ENCODE results near the gene THY1. TPM values are rescaled to one million over a fixed set of nuclear protein-coding genes. Genes with fewer than 3 reads are reported as not detected.
"Not testable (repeated sequence)": the region's sequence is repeated elsewhere in the genome, so short reads cannot be mapped to it uniquely, and the experiment has no call there.

THY1 gene
- total RNA-seq, 2 experiments from 2014 or later: 0.30 TPM; not detected in 1

DNA sequence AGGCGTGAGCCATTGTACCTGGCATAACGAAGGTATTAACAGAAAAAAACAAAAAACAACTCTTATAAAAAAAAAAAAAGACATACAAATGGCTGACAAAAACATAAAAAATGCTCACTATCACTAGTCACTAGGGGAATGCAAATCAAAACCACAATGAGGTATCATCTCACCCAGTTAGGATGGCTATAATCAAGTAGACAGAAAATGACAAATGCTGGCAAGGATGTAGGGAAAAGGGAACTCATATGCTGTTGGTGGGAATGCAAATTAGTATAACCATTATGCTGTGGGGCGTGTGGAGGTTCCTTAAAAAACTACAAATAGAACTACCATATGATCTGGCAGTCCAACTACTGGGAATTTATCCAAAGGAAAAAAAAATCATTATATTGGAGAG is 17.0 kb downstream of the THY1 start:
- Mint-ChIP-seq H3K36me3 (no peaks in the 10 kb centered on the region), H3K4me3 (no peak overlapping the region), H3K27me3 (peaks cover 9% of the 10 kb centered on the region), H3K9me3 (ENCODE audit: low read depth) (no peaks in the 10 kb centered on the region), H3K27ac (no peak overlapping the region), H3K4me1 (no peaks in the 10 kb centered on the region)
- no peak for DNase-seq
- CTCF ChIA-PET: no interaction called here
- ATAC-seq: no peak

DNA sequence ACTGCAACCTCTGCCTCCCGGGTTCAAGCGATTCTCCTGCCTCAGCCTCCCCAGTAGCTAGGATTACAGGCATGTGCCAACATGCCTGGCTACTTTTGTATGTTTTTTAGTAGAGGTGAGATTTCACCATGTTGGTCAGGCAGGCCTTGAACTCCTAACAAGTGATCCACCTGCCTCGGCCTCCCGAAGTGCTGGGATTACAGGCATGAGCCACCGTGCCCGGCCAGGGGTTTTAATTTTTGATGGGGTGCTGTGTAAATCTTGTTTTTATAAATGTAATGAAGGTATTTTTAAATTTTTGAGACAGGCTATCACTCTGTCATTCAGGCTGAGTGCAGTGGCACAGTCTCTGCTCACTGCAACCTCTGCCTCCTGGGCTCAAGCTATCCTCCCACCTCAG is 17.5 kb downstream of the THY1 start:
- peaks cover 15% of the 10 kb centered on the region for H3K27me3 Mint-ChIP-seq
- DNase-seq; CTCF ChIA-PET; H3K4me1 Mint-ChIP-seq; ATAC-seq; H3K9me3 Mint-ChIP-seq (ENCODE audit: low read depth); H3K36me3 Mint-ChIP-seq; H3K27ac Mint-ChIP-seq; H3K4me3 Mint-ChIP-seq: not testable (repeated sequence)

DNA sequence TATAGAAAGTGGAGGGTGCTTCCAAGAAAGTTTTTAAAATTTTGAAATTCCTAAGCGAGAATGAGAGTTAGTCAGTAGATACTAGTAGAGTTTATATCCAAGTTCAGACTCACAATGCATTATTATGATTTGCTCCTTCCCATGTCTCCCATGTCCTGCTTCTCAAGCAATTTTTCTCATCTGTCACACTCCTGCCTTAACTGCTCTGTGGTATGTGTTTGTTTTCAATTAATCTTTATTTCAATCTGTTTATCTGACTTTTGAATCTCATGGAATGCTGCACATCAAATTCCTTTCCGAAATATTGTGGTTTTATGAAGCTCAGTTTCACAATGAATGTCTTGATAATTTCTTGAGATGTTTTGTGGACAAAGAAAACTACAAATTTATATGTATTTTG is 18.1 kb downstream of the THY1 start:
- H3K4me1 Mint-ChIP-seq: no peaks in the 10 kb centered on the region
- CTCF ChIA-PET: no interaction called here
- H3K36me3 Mint-ChIP-seq: no peaks in the 10 kb centered on the region
- H3K27me3 Mint-ChIP-seq: peaks cover 17% of the 10 kb centered on the region
- no peak overlapping the region for H3K4me3 Mint-ChIP-seq
- DNase-seq: no peak
- no peak overlapping the region for H3K27ac Mint-ChIP-seq
- H3K9me3 Mint-ChIP-seq (ENCODE audit: low read depth): peaks cover 5% of the 10 kb centered on the region
- ATAC-seq: no peak

DNA sequence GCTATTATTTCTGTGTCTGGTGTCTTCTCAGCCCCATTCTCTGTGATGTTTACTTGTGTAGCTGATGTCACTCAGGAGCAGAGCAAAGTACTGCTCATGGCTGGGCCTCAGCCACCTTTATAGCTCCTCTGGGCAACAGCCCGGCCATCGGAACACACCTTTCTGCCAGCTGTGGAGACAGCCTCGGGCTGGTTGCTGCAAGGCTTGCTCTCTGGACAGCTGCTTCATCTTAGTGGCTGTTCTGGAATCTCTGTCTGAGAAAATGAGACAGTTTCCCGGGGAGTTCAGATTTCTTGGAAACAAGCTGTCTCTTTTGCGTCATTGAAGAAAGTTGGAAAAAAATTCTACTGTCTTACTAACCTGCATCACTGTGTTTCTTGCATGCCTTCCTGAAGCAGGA is 20.0 kb downstream of the THY1 start:
- H3K4me1 Mint-ChIP-seq: no peaks in the 10 kb centered on the region
- CTCF ChIA-PET: interaction anchor here (1.0 to 1.2 kb wide), 2 partner anchors 26 to 47 kb away, joined by 4 read pairs; no protein-coding TSS in a partner anchor
- H3K27ac Mint-ChIP-seq: no peak overlapping the region

DNA sequence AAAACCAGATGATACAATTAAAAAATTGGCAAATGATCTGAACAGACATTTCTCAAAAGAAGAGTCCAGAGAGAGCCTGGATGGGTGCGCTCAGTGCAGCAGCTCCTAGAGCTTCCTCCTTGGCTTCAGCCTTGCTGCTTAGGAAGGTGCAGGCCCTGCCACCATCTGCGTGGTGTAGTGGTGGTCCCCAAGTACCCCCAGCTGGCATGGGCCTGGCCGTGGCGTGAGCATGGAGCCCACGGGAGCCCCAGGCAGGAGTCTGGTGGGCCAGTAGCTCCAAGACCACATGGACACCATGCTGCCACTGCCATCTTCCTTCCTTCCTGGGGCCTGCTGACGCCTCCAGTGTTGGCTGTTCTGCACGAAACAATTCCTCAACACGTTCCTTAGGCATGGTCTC is 20.5 kb downstream of the THY1 start:
- Mint-ChIP-seq H3K4me3 (no peak overlapping the region), H3K27me3 (peaks cover 39% of the 10 kb centered on the region), H3K4me1 (no peaks in the 10 kb centered on the region), H3K36me3 (peaks cover 2% of the 10 kb centered on the region), H3K9me3 (ENCODE audit: low read depth) (peaks cover 21% of the 10 kb centered on the region), H3K27ac (no peak overlapping the region)
- DNase-seq (no peak), ATAC-seq (no peak)
- CTCF ChIA-PET: no interaction called here

More for the DNA sequence above, 20.0 kb downstream of the THY1 start:
- DNase-seq (no peak), ATAC-seq (no peak)
- no peaks in the 10 kb centered on the region for H3K36me3 Mint-ChIP-seq
- peaks cover 17% of the 10 kb centered on the region for H3K9me3 Mint-ChIP-seq (ENCODE audit: low read depth)
- peaks cover 34% of the 10 kb centered on the region for H3K27me3 Mint-ChIP-seq
- no peak overlapping the region for H3K4me3 Mint-ChIP-seq

DNA sequence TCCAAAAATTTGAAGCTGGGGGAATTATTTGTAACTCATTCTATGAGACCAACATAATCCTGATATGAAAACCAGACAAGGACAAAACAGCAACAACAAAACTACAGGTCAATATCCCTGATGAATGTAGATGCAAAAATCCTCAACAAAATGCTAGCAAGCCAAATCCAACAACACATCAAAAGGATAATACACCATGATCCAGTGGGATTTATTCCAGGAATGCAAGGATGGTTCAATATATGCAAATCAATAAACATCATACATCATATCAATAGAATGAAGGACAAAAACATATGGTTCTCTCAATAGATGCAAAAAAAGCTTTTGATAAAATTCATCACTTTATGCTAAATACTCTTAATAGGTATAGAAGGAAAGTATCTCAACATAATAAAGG is 22.1 kb downstream of the THY1 start:
- CTCF ChIA-PET: interaction anchor here (1.0 to 1.6 kb wide), 2 partner anchors 19 to 45 kb away, joined by 3 to 5 read pairs; partner anchors contain the start of gene USP2
- peaks cover 23% of the 10 kb centered on the region for H3K9me3 Mint-ChIP-seq (ENCODE audit: low read depth)
- DNase-seq (no peak), ATAC-seq (no peak)
- H3K4me3 Mint-ChIP-seq: no peak overlapping the region
- peaks cover 42% of the 10 kb centered on the region for H3K27me3 Mint-ChIP-seq
- H3K27ac Mint-ChIP-seq: no peak overlapping the region
- peaks cover 2% of the 10 kb centered on the region for H3K36me3 Mint-ChIP-seq
- H3K4me1 Mint-ChIP-seq: no peaks in the 10 kb centered on the region

DNA sequence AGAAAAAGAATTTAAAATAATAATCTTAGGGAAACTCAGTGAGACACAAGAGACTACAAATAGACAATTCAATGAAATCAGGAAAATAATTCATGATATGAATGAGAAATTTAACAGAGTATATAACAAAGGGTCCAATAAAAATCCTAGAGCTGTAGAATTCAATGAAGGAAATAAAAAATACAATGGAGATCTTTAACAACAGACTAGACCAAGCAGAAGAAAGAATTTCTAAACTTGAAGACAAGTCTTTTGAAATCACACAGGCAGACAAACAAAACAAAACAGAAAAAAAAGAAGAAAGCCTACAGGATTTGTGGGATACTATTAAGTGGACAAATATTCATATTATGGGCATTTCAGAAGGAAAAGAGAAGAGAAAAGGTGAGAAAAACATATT is 25.2 kb downstream of the THY1 start:
- peaks cover 52% of the 10 kb centered on the region for H3K27me3 Mint-ChIP-seq
- peaks cover 23% of the 10 kb centered on the region for H3K9me3 Mint-ChIP-seq (ENCODE audit: low read depth)
- no peak overlapping the region for H3K27ac Mint-ChIP-seq
- peaks cover 2% of the 10 kb centered on the region for H3K36me3 Mint-ChIP-seq
- no peak for ATAC-seq
- CTCF ChIA-PET: no interaction called here
- no peak for DNase-seq
- no peak overlapping the region for H3K4me3 Mint-ChIP-seq
- no peaks in the 10 kb centered on the region for H3K4me1 Mint-ChIP-seq

DNA sequence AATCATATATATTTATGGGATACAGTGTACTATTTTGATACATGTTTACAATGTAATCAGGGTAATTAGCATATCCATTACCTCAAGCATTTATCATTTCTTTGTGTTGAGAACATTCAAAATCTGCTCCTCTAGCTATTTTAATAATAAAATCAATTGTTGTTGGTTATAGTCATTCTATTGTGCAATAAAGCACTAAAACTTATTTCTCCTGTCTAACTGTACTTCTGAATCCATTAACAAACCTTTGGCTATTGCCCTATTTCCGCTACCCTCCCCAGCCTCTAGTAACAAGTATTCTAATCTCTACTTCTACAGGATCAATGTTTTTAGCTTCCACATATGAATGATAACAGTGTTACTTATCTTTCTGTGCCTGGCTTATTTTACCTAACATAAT is 26.1 kb downstream of the THY1 start:
- ATAC-seq (no peak), DNase-seq (no peak)
- no peaks in the 10 kb centered on the region for H3K4me1 Mint-ChIP-seq
- peaks cover 51% of the 10 kb centered on the region for H3K27me3 Mint-ChIP-seq
- no peak overlapping the region for H3K27ac Mint-ChIP-seq
- CTCF ChIA-PET: no interaction called here
- peaks cover 2% of the 10 kb centered on the region for H3K36me3 Mint-ChIP-seq
- no peak overlapping the region for H3K4me3 Mint-ChIP-seq
- peaks cover 23% of the 10 kb centered on the region for H3K9me3 Mint-ChIP-seq (ENCODE audit: low read depth)

DNA sequence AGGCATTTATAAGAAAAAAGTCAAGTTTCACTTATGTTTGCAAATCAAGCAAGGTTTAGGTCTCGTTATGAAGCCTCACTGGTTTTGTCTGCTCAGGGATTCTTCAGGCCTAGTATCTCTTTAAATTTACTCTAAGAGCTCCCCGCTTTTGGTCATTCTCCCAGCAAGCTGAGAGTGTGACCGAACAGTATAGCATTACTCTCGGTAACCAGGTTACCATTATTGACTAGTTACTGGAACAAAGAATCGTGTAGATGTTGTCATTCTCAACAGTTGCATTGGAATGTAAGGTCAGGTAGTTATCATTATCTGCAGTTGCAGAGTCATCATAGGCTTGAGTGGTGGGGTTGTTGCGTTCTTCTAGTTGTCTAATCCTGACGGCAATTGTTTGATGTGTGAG is 31.7 kb downstream of the THY1 start:
- CTCF ChIA-PET: interaction anchor here (1.2 kb wide), 1 partner anchor 10 kb away, joined by 4 read pairs; the partner anchor contains the start of gene USP2
- H3K4me1 Mint-ChIP-seq: no peaks in the 10 kb centered on the region
- no peaks in the 10 kb centered on the region for H3K36me3 Mint-ChIP-seq
- no peaks in the 10 kb centered on the region for H3K9me3 Mint-ChIP-seq (ENCODE audit: low read depth)
- ATAC-seq (no peak), DNase-seq (no peak)
- H3K27ac Mint-ChIP-seq: no peak overlapping the region
- peaks cover 23% of the 10 kb centered on the region for H3K27me3 Mint-ChIP-seq
- H3K4me3 Mint-ChIP-seq: no peak overlapping the region

DNA sequence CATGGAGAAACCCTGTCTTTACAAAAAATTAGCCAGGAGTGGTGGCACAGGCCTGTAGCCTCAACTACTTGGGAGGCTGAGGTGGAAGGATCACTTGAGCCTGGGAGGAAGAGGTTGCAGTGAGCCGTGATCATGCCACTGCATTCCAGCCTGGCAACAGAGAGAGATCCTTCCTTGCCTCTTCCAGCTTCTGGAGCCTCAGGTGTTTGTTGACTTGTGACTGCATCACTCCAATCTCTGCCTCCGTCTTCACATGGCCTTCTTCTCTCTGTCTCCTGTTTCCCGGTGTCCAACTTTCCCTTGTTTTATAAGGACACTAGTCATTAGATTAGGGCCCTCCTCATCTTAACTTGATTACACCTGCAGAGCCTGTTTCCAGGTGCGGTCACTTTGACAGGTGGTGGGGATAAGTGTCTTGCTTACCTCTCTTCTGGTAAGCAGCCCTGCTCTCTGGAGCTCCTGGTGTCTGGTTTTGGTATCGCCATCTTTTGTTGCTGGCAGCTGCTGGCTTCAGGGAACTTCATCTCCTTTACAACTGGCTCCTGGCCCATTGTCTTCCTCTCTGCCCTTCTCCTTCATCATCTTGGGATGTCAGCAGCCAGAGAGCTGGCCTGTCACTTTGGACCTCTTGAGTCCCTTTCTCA is 33.2 kb downstream of the THY1 start:
- ATAC-seq: peak; percentile 42
- Mint-ChIP-seq H3K4me1 (no peaks in the 10 kb centered on the region), H3K9me3 (ENCODE audit: low read depth) (no peaks in the 10 kb centered on the region), H3K27ac (no peak overlapping the region), H3K36me3 (no peaks in the 10 kb centered on the region), H3K27me3 (peaks cover 17% of the 10 kb centered on the region), H3K4me3 (no peak overlapping the region)
- DNase-seq: no peak
- CTCF ChIA-PET: interaction anchor here (0.6 to 1.2 kb wide), 2 partner anchors 33 to 85 kb away, joined by 3 read pairs; no protein-coding TSS in a partner anchor

DNA sequence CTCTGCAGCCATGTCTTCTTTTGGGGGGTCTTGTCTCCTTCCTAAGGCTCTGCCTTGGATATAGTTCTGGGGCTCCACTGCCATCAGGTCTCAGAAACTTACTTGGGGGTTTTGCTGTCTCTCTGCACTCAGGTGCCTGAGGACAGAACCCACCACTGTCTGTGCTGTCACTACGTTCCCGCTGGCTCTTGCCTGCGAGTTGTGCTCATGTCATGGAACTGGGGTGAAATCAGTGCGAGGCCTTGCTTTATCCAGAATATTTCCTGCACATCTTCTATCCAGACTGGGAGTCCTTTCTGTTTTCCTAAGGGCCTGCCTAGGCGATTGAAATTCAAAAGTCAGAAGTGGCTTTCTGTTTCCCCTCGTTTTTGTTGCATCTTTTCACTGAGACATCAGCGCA is 34.9 kb downstream of the THY1 start:
- peaks cover 8% of the 10 kb centered on the region for H3K27me3 Mint-ChIP-seq
- H3K36me3 Mint-ChIP-seq: no peaks in the 10 kb centered on the region
- ATAC-seq (no peak), DNase-seq (no peak)
- CTCF ChIA-PET: interaction anchor here (1.2 to 2.0 kb wide), 2 partner anchors 87 kb away, joined by 3 to 5 read pairs; no protein-coding TSS in a partner anchor
- H3K4me1 Mint-ChIP-seq: no peaks in the 10 kb centered on the region
- H3K4me3 Mint-ChIP-seq: no peak overlapping the region
- no peak overlapping the region for H3K27ac Mint-ChIP-seq
- H3K9me3 Mint-ChIP-seq (ENCODE audit: low read depth): no peaks in the 10 kb centered on the region

DNA sequence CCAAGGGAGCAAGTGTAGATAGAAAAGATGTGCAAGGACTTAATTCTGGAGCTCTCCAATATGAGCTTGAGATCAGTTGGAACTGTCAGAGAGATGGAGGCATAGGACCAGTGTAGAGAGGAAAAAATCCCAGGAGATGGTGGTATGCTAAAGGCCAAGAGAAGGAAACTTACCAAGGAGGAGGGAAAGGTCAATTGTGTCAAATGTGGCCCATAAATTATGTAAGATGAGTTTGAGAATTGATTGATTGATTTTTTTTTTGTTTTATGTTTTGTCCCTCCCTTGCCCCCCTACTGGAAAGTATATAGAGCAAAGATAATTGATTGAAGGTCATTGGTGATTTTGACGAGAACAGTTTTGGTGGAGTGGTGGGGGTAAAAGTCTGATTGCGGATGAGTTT is 38.6 kb downstream of the THY1 start:
- ATAC-seq (no peak), DNase-seq (no peak)
- Mint-ChIP-seq H3K9me3 (ENCODE audit: low read depth) (no peaks in the 10 kb centered on the region), H3K36me3 (no peaks in the 10 kb centered on the region), H3K27me3 (peaks cover 11% of the 10 kb centered on the region), H3K4me3 (no peak overlapping the region), H3K27ac (no peak overlapping the region), H3K4me1 (peaks cover 6% of the 10 kb centered on the region)
- CTCF ChIA-PET: interaction anchor here (1.6 to 18.1 kb wide), 3 partner anchors 10 to 90 kb away, joined by 6 to 318 read pairs (median 16); no protein-coding TSS in a partner anchor

DNA sequence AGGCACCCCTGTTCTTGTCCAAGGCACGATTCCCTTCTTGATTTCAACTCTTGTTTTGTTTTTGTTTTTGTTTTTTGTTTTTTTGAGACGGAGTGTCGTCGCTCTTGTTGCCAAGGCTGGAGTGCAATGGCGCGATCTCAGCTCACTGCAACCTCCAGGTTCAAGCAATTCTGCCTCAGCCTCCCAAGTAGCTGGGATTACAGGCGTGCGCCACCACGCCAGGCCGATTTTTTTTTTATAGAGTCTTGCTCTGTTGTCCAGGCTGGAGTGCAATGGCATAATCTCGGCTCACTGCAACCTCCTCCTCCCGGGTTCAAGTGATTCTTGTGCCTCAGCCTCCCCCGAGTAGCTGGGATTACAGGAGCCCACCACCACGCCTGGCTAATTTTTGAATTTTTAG is 40.5 kb downstream of the THY1 start:
- H3K27me3 Mint-ChIP-seq; H3K4me3 Mint-ChIP-seq; ATAC-seq; H3K27ac Mint-ChIP-seq; H3K36me3 Mint-ChIP-seq; H3K4me1 Mint-ChIP-seq; H3K9me3 Mint-ChIP-seq (ENCODE audit: low read depth); DNase-seq: not testable (repeated sequence)
- CTCF ChIA-PET: interaction anchor here (1.1 to 18.1 kb wide), 6 partner anchors 8 to 274 kb away, joined by 3 to 318 read pairs (median 16); no protein-coding TSS in a partner anchor

DNA sequence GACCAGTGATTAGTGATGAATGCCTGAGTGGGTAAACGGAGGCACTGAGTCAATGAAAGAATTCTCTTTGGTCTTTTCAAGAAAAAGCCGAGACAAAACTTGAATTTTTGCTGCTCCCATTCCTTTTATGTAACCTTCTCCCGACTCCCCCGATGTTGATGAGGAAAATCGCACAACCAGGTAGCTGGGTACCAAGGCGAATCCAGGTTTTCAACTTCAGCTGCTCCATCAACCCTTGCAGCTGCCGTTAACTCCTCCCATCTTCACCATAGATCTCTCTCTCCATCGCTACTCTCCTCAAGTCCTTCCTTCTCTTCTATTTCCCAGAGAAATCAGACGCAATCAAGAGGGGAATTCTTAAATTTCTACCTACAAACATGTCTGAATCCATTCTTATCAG is 40.9 kb downstream of the THY1 start:
- ATAC-seq: no peak
- CTCF ChIA-PET: interaction anchor here (1.2 to 18.1 kb wide), 7 partner anchors 8 to 274 kb away, joined by 3 to 318 read pairs (median 16); no protein-coding TSS in a partner anchor
- no peak overlapping the region for H3K4me3 Mint-ChIP-seq
- H3K36me3 Mint-ChIP-seq: no peaks in the 10 kb centered on the region
- peaks cover 7% of the 10 kb centered on the region for H3K27me3 Mint-ChIP-seq
- H3K27ac Mint-ChIP-seq: no peak overlapping the region
- H3K4me1 Mint-ChIP-seq: peaks cover 9% of the 10 kb centered on the region
- DNase-seq: no peak
- no peaks in the 10 kb centered on the region for H3K9me3 Mint-ChIP-seq (ENCODE audit: low read depth)

All from activated CD8-positive, alpha-beta memory T cell treated with anti-CD3 and anti-CD28 coated beads, Interleukin-2, amount 10 ng/mL, durations not matched to agents 7 days and 5 days (primary cell).